ENCODE data around the gene ZC3H12D. TPM values are rescaled to one million over a fixed set of nuclear protein-coding genes. Genes with fewer than 3 reads are reported as not detected.

Gene ZC3H12D
- polyA plus RNA-seq, 1 of the 3 experiments (the other 2 are of a cell fraction), result 0.03 TPM

- TF ChIP-seq EZH2phosphoT487 (IDR thresholded peaks at IDR 0.05; ENCODE audit: borderline replicate concordance, low read depth), result no peak
- TF ChIP-seq, protein P1, sequence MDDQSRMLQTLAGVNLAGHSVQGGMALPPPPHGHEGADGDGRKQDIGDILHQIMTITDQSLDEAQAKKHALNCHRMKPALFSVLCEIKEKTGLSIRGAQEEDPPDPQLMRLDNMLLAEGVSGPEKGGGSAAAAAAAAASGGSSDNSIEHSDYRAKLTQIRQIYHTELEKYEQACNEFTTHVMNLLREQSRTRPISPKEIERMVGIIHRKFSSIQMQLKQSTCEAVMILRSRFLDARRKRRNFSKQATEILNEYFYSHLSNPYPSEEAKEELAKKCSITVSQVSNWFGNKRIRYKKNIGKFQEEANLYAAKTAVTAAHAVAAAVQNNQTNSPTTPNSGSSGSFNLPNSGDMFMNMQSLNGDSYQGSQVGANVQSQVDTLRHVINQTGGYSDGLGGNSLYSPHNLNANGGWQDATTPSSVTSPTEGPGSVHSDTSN (IDR thresholded peaks at IDR 0.05), result no peak
- TF ChIP-seq NFIC (IDR thresholded peaks at IDR 0.05; ENCODE audit: borderline replicate concordance), result no peak
- no peak for TF ChIP-seq NRF1 (IDR thresholded peaks at IDR 0.05; ENCODE audit: low read depth, low read length)
- no peak for TF ChIP-seq MXI1 (IDR thresholded peaks at IDR 0.05; ENCODE audit: low read depth, low read length)
- no peak for TF ChIP-seq GABPA (IDR thresholded peaks at IDR 0.05; ENCODE audit: low read depth)
- TF ChIP-seq TCF12 (IDR thresholded peaks at IDR 0.05), result no peak
- no peak for TF ChIP-seq RFX5 (IDR thresholded peaks at IDR 0.05; ENCODE audit: low read length)
- no peak for TF ChIP-seq YY1 (IDR thresholded peaks at IDR 0.05; ENCODE audit: low read depth)
- no peak for TF ChIP-seq RAD21 (IDR thresholded peaks at IDR 0.05; ENCODE audit: low read length)
These were observed 11.4 kb downstream of the ZC3H12D start (continued) for GRCh38 chr6:149473080-149474052.

DNA sequence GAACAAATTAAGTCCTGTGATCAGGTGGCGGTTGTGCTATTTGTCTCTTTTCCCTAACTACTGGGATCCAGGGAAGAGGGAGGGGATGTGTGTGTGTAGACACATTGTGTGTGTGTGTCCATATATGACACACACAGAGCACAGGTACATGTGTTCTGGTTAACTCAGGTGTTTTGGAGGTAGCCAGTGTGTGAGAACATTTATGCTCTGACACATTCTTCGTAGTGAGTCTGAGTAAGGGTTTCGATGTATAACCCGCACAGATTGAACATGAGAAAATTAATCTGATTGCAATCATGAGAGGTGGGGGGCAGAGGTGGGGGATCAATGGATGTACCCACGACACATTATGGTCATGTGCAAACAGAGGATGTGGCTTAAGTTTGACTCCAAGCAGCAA lies 12.6 kb downstream of the ZC3H12D start:
- ChIA-PET POLR2A (no interaction called here), CTCF (no interaction called here)
- no peak overlapping the region for H3K4me2 ChIP-seq

More for the DNA sequence above, 12.6 kb downstream of the ZC3H12D start:
- no peaks in the 10 kb centered on the region for H3K36me3 ChIP-seq (replicated peaks in 1 of 2; ENCODE audit: control insufficient read depth in 1 of 2, insufficient read depth in 2 of 2, low read length in 1 of 2)
- no peak overlapping the region for H3K9ac ChIP-seq
- no peaks in the 10 kb centered on the region for H3F3A ChIP-seq (replicated peaks; ENCODE audit: insufficient read depth)
- TF ChIP-seq CTCF (IDR thresholded peaks at IDR 0.05) (no peak), ELF1 (IDR thresholded peaks at IDR 0.05) (no peak), NRF1 (IDR thresholded peaks at IDR 0.05; ENCODE audit: low read depth, low read length) (no peak), USF1 (IDR thresholded peaks at IDR 0.05; ENCODE audit: borderline replicate concordance, low read depth) (no peak)
- no peaks in the 10 kb centered on the region for H3K79me2 ChIP-seq (ENCODE audit: insufficient read depth)
- no peak overlapping the region for H3K4me3 ChIP-seq (ENCODE audit: low read depth in 2 of 2, low read length in 1 of 2)
- WGBS (ENCODE audit: low lambda C conversion rate), result 90% methylated on average over 5 of the region's 5 CpGs
- H2AFZ ChIP-seq (ENCODE audit: low read depth), result no peak overlapping the region
- no peaks in the 10 kb centered on the region for H4K20me1 ChIP-seq (ENCODE audit: insufficient read depth)
- no peaks in the 10 kb centered on the region for H3K4me1 ChIP-seq (ENCODE audit: control insufficient read depth in 1 of 2, insufficient read depth in 2 of 2, low read depth in 1 of 2, low read length in 1 of 2)
- no peak for DNase-seq
- no peak overlapping the region for H3K27ac ChIP-seq (ENCODE audit: low read depth in 2 of 2, low read length in 1 of 2)
- no peaks in the 10 kb centered on the region for H3K9me2 ChIP-seq
- no peaks in the 10 kb centered on the region for H3K27me3 ChIP-seq (ENCODE audit: insufficient read depth)
- H3K9me3 ChIP-seq, result no peaks in the 10 kb centered on the region
